GM10847 (cell line): ENCODE measurements around the gene ATP10A.

Experiments
- POLR2A ChIP-seq: IDR thresholded peaks from 2 replicates; pipeline ENCODE4 v1.6.1; 2011; ENCODE audit not compliant: insufficient read length; ENCODE audit errors: extremely low read depth

ATP10A gene

DNA sequence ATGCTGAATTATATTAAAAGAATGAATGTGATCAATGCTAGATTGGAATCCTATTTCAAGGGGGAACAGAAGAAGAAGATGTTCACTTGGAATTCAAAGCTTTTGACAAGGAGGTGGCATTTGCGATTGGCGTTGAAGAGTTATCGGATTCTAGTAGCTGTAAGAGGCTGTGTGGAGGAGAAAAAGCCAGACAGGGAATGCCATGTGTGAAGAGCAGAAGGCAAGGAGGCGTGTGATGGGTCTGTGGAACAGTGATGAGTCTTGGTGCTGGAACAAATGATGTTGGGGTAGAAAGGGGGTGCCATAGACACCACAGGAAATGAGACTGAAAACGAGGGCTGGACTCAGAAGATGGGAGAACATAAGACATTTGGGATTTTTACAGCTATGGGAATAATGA lies 30.5 kb upstream of the ATP10A start:
- no peak for TF ChIP-seq POLR2A

DNA sequence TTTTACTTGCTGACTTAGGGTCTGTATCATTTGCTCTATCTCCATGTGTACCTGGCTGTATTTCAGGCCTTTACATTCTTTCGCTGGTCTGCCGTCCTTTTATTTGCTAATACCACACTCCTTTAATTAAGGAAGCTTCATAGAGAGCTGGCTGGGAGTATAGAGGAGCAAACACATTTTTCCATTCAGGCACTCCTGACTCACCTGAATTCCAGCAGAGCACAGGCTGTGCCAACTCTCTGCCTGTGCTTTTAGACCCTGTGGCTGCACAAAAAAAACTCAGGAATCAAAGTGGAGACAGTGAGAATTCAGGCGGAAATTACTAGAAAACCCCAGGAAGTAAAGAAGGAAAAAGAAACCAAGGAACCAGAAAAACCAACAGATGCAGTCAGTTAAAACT lies 29.0 kb upstream of the ATP10A start:
- TF ChIP-seq POLR2A: no peak

DNA sequence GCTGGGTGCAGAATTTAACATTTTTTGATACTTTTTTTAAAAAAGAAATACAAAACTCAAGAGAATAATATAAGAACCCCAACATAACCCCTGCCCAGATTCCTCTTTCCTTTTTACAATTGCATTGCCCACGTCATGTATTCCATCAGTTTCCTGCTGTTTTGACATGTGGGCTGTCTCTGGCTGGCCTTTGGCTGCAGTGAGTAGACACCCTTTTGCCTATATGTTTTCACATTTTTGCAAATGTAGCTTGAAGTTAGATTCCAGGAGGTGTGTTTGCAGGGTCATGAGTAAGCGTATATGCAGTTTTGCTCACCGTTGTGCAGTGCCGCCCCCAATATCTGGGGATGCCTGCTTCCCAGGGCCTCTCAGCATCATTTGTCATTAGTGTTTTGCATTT lies 28.0 kb upstream of the ATP10A start:
- TF ChIP-seq POLR2A: no peak

DNA sequence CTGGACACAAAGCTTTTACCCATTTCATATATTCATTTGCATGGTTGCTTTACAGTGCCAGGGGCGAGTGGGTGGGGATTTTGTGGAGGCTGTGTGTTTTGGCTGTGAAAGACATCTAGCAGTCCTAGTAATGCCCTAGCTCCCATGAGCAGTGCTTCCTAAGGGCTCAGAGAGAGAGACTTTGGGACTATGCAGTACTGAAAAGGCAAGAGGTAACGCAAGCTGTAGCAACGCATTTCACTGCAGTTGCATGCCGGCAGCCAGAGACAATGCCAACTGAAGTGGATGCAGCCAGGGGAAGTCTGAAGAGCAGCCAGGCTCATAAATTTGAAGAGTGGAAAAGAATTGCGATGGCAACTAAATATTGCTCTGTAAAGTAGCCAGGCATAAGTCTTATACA lies 27.4 kb upstream of the ATP10A start:
- TF ChIP-seq POLR2A: no peak

DNA sequence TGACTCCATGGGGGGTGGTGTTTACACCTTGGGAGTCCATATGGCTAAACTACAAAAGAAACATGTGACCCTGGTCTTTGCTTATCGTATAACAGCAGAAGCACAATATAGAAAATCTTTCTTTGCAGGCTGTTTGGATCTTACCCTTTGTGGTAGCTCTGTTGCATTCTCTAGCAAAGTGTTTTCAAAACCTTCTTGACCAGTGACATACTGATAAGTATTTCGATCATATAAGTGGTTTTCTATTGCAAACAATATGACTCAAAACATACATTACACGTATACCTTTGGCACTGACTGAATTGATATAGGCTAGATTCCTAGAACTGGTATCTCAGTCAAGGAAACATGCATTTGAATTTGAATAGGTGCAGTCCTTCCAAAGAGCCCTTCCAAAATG lies 24.7 kb upstream of the ATP10A start:
- no peak for TF ChIP-seq POLR2A

DNA sequence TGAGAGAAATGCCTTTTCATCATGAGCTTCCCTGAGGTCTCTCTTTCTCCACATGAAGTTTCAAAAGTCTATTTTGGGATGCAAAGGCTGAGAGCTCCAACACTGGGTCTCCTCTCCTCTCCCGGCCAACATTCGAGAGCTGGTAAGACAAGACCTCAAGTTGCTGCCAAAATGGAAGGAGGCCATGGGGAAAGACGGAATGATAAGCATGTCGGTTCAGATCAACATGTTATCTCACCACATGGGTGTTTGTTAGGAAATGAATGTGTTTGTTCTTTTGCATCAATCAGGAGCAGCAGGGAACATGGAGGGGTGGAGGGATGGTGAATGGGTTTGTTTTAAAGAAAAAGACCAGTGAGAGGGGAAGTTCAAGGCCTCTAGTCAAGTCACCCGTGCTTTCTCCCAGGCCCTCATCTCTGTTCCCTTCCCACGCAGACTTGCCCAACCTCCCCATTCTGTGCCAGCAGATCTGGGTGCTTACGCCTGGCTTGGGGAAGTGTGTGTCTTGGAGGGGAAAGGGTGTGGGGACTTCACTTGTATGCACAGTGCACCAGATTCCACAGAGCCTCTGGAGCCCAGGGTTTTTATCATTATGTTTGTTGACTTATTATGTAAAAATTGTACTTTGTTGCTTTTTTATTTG lies 23.5 kb upstream of the ATP10A start:
- no peak for TF ChIP-seq POLR2A

DNA sequence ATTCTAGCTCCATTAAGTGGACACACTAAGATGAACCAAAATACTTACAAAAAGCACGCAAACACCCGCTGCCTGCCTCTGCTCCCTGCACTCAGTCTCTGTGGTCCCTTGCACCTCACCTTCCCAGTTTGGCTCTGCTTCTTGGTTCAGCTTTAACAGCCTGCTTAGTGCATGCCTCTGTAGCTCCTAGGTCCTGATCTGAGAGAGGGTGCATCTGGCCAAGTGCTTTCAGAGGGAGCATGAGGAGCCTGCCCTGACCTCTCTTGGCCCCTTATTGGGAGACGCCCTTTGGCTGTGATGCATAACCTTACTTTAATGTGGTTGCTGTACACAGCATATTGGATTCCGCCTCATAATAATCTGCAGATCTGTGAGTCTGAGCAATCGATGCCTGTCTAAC lies 21.2 kb upstream of the ATP10A start:
- TF ChIP-seq POLR2A: no peak

DNA sequence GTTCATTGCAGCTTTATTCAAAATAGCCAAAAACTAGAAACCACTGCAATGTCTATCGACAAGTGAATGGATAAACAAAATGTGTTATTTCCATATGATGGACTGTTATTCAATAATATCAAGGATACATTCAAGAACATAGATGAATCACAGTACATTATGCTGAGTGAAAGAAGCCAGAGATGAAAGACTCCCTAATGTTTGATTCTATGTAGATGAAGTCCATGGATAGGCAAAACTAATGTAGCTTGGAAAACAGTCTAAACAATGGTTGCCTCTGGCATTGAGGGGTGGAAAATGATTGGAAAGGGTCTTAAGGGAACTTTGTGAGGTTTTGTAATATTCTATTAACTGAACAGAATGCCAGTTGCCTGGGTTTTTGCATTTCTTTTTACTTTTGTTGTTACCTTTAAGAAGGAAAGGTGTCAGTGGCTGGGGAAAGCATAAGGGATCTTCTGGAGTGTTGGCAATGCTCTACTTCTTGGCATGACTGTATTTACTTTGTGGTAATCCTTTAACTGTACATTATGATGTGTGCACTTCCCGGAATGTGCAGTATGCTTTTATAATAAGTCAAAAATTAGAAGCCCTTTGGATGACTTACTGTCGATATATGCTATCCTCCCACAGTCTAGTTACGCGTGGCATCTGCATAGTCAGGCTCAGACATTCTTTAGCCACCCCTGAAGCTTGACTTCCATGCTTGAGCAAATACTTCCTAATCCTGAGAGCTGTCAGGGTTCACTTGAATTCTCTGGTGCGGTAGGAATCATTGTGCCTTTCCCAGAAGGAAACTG lies 20.5 kb upstream of the ATP10A start:
- TF ChIP-seq POLR2A: no peak

DNA sequence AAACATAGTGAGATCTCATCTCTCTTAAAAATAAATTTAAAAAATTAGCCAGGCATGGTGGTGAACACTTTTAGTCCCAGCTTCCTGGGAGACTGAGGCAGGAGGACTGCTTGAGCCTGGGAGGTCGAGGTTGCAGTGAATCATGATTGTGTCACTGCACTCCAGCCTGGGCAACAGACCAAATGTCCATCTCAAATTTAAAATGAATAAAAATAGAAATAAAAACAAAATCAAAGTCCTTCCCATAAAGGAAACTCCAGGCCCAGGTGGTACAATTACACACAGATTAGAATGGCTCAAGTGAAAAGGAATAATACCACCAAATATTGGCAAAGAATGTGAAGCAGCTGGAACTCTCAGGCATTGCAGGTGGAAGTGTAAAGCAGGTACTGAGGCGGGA lies 19.3 kb upstream of the ATP10A start:
- no peak for TF ChIP-seq POLR2A

DNA sequence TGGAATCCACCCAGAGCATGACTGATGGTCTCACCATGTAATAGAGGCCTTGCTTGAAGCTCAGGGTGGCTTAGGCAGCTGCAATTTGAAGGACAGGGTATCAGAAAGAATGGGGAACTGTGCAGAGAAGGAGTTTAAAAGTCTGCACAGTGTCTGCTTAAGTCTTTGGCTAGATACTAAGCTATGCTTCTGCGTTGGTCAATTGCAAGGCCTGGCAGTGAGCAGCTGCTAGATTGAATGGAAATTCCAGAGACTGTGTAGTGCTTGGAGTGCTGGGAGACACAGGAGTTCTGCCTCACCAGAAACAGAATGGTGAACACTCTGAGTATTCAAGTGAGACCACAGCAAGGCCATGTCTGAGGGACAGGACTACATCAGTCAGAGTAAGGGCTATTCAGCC lies 17.3 kb upstream of the ATP10A start:
- TF ChIP-seq POLR2A: no peak

DNA sequence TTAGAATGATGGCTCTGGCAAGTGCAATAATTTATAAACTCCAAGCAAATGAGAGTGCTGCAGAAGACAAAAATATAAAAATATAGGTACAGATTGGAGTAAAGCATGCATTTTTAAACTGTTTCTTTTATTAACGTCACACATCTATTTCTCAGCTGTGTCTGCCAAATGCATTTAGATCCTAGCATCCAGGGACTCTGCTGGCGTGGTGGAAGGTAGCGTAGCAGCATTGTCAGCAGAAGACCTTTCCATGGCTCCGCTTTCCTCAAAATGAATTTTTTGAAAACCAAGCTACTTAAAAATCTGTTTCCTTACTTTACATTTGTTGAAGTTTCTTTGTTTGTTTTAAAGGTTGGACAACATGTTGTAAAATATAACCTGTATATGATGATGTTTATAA lies 16.3 kb upstream of the ATP10A start:
- TF ChIP-seq POLR2A: no peak

DNA sequence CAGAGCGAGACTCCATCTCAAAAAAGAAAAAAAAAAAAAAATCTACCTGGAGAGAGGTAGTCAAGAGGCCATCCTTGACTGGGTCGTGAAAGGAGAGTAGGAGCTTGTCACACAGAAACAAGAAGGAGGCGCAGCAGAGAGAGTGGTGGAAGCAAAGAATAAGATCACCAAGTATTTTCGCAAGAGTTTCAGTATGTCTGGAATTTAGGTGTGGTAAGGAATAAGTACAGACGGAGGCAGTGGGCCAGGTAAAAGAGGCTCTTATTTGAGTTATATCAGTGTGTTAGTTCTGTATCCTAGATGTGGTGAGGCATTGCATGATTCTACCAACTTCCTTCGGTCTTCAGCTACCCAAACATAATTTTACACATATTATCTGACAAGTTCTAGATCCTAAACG lies 14.6 kb upstream of the ATP10A start:
- TF ChIP-seq POLR2A: no peak

DNA sequence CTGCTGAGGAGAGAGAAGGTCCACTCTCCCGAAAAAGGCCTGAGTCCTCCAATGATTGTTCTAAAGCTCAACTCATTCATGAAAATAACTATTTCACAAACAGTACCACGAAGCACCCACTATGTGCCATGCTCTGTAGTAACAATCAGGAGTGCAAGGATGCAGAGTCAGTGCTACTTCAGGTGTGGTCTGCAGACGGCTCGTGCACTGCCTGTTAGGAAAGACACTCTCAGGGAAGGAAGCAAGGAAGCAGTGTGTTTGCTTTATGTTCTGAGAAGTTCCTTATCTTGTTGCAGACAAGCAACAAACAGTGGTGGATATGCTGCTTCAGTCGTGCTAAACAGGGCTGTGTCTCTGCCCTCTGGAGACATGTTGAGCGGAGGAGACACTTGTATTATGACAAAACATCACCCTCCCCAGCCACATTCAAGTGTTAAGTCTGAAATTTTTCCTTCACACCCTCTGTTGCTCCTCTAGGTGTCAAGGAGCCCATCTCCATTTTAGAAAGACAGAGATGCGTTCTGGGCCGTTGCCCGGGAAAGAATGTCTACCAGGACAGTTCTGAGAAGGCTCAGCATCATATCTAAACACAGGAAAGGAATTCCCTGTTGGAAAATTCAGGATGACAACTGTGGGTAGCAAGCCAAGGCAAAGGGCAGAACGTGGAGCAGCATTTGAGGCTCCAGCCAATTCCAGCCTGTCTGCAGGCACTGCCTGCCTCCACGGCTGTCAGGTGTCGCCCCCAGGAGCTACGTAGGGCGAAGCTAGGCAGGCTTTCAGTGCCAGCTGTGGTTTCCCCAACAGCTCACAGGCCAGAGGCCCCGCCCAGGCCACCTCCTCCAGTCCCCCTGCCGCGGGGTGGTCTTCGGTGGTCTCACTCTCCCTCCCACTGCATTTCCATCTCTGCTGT lies 13.4 kb upstream of the ATP10A start:
- TF ChIP-seq POLR2A: no peak

DNA sequence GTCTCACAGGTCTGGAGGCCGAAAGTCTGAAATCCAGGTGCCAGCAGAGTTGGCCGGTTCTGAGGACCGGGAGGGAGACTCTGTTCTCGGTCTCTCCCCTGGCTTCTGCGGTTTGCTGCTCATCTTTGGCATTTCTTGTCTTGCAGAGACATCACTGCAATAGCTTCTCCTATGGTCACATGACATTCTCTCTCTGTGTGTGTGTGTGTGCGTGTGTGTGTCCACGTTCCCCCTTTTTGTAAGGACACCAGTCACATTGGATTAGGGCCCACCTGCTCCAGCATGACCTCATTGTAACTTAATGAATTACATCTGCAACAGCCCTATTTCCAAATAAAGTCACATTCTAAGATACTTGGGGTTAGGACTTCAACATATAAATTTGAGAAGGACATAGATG lies 12.4 kb upstream of the ATP10A start:
- TF ChIP-seq POLR2A: no peak

DNA sequence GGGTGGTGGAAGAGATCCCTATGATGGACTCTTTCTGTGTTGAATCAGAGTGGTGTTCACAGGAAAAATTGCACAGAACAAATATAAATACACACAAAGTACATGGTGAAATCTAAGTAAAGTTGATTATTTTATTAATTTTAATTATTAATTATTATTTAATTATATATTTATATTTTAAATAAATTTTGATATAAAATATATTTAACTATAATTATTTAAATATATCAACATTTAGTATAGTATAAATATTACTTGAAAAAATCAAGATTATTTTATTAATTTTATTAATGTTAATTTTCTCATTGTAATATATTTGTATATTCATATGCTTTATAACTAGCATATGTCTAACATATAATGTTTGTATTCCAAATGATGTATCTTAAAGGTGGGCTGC lies 11.3 kb upstream of the ATP10A start:
- TF ChIP-seq POLR2A: no peak

DNA sequence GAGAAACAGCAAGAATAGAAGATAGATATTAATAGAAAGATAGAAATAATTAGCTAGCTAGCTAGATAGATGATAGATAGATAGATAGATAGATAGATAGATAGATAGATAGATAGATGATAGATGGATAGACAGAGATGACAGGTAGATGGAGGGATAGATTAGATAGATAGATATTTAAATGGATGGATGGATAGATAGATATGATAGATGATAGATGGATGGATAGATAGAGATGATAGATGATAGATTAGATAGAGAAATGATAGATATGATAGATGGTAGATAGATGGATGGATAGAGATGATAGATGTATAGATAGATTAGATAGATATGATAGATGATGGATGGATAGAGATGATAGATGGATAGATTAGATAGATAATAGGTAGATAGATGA lies 8.3 kb upstream of the ATP10A start:
- TF ChIP-seq POLR2A: no peak
